ENCODE data around the gene AAK1. TPM values are rescaled to one million over a fixed set of nuclear protein-coding genes. Genes with fewer than 3 reads are reported as not detected.

Gene AAK1
- total and polyA plus RNA-seq, 2 experiments from 2014 or later, result 39.0 to 52.4 TPM

DNA sequence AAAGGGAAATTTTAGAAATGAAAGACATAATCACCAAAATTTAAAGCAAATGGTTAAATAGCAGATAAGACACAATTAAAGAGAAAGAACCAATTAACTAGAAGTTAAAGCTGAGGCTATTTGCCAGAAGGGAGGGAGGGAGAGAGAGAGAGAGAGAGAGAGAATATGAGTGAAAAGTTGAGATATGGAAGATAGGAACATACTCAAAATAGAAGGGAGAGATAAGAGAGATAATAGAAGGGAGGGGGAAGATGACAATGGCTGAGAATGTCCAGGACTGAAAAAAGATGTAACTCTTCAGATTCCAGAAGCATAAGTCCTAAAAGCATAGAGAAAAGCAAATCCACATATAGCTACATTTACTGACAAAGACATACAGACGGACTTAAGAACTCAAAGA, 17.1 kb upstream of the AAK1 start:
- TF ChIP-seq, protein P1, sequence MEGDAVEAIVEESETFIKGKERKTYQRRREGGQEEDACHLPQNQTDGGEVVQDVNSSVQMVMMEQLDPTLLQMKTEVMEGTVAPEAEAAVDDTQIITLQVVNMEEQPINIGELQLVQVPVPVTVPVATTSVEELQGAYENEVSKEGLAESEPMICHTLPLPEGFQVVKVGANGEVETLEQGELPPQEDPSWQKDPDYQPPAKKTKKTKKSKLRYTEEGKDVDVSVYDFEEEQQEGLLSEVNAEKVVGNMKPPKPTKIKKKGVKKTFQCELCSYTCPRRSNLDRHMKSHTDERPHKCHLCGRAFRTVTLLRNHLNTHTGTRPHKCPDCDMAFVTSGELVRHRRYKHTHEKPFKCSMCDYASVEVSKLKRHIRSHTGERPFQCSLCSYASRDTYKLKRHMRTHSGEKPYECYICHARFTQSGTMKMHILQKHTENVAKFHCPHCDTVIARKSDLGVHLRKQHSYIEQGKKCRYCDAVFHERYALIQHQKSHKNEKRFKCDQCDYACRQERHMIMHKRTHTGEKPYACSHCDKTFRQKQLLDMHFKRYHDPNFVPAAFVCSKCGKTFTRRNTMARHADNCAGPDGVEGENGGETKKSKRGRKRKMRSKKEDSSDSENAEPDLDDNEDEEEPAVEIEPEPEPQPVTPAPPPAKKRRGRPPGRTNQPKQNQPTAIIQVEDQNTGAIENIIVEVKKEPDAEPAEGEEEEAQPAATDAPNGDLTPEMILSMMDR (conservative IDR thresholded peaks at IDR 0.05; ENCODE audit: low read depth in 2 of 2), result no peak
- TF ChIP-seq EZH2phosphoT487 (IDR thresholded peaks at IDR 0.05; ENCODE audit: unreplicated experiment) (no peak), CREB1 (CRISPR knock-in tag; IDR thresholded peaks at IDR 0.05; ENCODE audit: low read depth) (no peak), ZNF331 (CRISPR knock-in tag; IDR thresholded peaks at IDR 0.05; ENCODE audit: low read depth) (no peak), POLR2AphosphoS5 (IDR thresholded peaks at IDR 0.05; ENCODE audit: low read depth) (no peak), STAT1 (IDR thresholded peaks at IDR 0.05; ENCODE audit: unreplicated experiment) (no peak), EZH2 (IDR thresholded peaks at IDR 0.05; ENCODE audit: low read depth, unreplicated experiment) (no peak), NANOG (IDR thresholded peaks at IDR 0.05; ENCODE audit: borderline replicate concordance) (no peak), JUNB (IDR thresholded peaks at IDR 0.05; ENCODE audit: unreplicated experiment) (no peak), ZNF462 (CRISPR knock-in tag; IDR thresholded peaks at IDR 0.05) (no peak), ZNF114 (CRISPR knock-in tag; IDR thresholded peaks at IDR 0.05) (no peak)
- TF ChIP-seq, protein P2, sequence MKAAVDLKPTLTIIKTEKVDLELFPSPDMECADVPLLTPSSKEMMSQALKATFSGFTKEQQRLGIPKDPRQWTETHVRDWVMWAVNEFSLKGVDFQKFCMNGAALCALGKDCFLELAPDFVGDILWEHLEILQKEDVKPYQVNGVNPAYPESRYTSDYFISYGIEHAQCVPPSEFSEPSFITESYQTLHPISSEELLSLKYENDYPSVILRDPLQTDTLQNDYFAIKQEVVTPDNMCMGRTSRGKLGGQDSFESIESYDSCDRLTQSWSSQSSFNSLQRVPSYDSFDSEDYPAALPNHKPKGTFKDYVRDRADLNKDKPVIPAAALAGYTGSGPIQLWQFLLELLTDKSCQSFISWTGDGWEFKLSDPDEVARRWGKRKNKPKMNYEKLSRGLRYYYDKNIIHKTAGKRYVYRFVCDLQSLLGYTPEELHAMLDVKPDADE (IDR thresholded peaks at IDR 0.05), result no peak
- TF ChIP-seq, protein P3, sequence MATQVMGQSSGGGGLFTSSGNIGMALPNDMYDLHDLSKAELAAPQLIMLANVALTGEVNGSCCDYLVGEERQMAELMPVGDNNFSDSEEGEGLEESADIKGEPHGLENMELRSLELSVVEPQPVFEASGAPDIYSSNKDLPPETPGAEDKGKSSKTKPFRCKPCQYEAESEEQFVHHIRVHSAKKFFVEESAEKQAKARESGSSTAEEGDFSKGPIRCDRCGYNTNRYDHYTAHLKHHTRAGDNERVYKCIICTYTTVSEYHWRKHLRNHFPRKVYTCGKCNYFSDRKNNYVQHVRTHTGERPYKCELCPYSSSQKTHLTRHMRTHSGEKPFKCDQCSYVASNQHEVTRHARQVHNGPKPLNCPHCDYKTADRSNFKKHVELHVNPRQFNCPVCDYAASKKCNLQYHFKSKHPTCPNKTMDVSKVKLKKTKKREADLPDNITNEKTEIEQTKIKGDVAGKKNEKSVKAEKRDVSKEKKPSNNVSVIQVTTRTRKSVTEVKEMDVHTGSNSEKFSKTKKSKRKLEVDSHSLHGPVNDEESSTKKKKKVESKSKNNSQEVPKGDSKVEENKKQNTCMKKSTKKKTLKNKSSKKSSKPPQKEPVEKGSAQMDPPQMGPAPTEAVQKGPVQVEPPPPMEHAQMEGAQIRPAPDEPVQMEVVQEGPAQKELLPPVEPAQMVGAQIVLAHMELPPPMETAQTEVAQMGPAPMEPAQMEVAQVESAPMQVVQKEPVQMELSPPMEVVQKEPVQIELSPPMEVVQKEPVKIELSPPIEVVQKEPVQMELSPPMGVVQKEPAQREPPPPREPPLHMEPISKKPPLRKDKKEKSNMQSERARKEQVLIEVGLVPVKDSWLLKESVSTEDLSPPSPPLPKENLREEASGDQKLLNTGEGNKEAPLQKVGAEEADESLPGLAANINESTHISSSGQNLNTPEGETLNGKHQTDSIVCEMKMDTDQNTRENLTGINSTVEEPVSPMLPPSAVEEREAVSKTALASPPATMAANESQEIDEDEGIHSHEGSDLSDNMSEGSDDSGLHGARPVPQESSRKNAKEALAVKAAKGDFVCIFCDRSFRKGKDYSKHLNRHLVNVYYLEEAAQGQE (IDR thresholded peaks at IDR 0.05; ENCODE audit: unreplicated experiment), result no peak
- no peak for DNase-seq (ENCODE audit: low spot score)
- Mint-ChIP-seq H3K27me3 (ENCODE audit: insufficient read depth, low read depth, poor library complexity) (no peaks in the 10 kb centered on the region), H3K9me3 (0 out of 3 replicates have a peak, but pooled peaks cover 5% of the 10 kb centered on the region), H3K4me3 (no peak overlapping the region), H3K27ac (no peak overlapping the region), H3K4me1 (peaks cover 2% of the 10 kb centered on the region; the same call in 2 of the 3 replicates), H3K36me3 (ENCODE audit: low read depth) (no peaks in the 10 kb centered on the region)
- Histone ChIP-seq H3K36me3 (ENCODE audit: insufficient read depth) (no peaks in the 10 kb centered on the region), H3F3A (replicated peaks; ENCODE audit: low read depth) (no peaks in the 10 kb centered on the region), H3K27me3 (ENCODE audit: insufficient read depth) (no peaks in the 10 kb centered on the region), H3K4me1 (ENCODE audit: insufficient read depth) (peaks cover 8% of the 10 kb centered on the region), H3K27ac (ENCODE audit: low read depth) (no peak overlapping the region), H4K20me1 (replicated peaks; ENCODE audit: insufficient read depth) (no peaks in the 10 kb centered on the region), H3K9me2 (ENCODE audit: insufficient read depth) (no peaks in the 10 kb centered on the region), H3K79me2 (replicated peaks; ENCODE audit: insufficient read depth) (no peaks in the 10 kb centered on the region), H3K4me2 (no peak overlapping the region), H3K4me3 (no peak overlapping the region), H2AFZ (no peak overlapping the region)
- ATAC-seq, result no peak

Measured in GM23338 (cell line).